GM21360 (cell line): ENCODE results near the gene OR51L1.

Source experiments
- ATAC-seq: cut with Tn5 transposase; IDR thresholded peaks from one replicate; pipeline ENCODE4 v1.9.1; 2021; ENCODE audit warnings: mild to moderate bottlenecking, moderate library complexity; ENCODE audit not compliant: unreplicated experiment

The OR51L1 gene

GRCh38 chr11:5046754-5047330 lies 52.2 kb downstream of the OR51L1 start:
- ATAC-seq: no peak
